HG02759 (cell line): ENCODE measurements around the gene BICD1.

Experiments used
- ATAC-seq: cut with Tn5 transposase; IDR thresholded peaks from one replicate; pipeline ENCODE4 v1.9.1; 2021; ENCODE audit warnings: mild to moderate bottlenecking, moderate library complexity; ENCODE audit not compliant: unreplicated experiment

BICD1 gene

GRCh38 chr12:32398181-32398580, 291.5 kb downstream of the BICD1 start:
- no peak for ATAC-seq

DNA sequence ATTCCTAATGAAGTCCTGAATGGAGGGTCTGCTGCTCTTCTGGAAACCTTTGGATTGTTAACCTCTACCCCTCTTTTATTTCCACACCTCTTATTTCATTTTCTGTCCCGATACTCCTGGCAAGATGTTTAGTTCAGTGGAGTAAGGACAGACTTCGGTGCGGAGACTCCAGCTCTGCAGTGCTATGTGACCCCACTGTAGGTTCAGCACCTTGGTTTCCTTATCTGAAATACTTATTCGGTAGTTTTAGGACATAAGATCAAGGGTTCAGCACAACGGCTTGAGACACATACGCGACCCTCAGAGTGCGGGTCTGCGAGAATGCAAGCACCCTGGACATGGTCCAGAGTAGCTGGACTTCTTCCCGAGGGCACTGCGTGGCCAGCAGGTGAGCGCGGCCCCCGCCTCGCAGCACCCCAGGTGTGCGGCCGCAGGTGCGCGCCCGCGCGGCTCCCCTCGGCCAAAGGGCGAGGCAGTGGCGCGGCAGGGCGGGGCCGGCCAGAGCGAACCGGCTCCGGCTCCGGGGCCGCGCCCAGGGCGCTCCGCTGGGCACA, 292.2 kb downstream of the BICD1 start:
- no peak for ATAC-seq

DNA sequence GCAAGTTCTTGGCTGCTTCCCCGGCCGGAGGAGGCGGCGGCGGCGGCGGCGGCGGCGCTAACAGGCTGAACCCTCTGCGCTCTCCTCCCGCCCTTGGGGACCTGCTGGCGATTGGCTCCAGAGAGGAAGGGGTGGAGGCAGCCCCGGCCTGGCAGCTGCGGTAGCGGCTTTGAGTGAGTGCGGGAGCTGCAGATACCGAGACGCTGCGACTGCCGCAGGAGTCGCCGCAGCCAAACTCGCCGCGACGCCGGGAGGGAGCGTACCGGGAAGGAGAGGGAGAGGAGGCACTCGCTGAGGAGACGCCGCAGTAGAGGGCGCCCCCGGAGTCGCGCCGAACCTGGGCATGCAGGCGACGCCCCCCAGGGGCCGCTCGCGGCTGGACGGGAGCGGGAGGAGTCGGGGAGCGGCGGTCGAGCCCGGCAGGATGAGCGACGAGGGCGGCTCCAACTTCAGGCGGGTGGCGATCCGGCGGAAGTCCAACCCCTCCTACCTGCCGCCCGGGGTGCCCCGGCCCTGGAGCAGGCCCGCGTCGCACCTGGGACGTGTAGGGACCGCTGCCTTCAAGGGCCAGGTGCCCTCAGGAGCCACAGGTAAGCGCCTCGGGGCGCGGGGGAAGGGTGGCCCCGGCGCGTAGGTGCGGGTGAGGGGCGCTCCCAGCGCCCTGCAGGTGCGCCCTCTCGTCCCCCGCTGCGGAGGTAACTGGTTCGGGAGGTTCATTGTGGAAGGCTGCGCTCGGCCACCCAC, 292.9 kb downstream of the BICD1 start, which contains the start of gene FGD4:
TSS of gene FGD4 (plus strand) at position 189 of the 744 bp plus-strand sequence.
- ATAC-seq, result peak; percentile 92

DNA sequence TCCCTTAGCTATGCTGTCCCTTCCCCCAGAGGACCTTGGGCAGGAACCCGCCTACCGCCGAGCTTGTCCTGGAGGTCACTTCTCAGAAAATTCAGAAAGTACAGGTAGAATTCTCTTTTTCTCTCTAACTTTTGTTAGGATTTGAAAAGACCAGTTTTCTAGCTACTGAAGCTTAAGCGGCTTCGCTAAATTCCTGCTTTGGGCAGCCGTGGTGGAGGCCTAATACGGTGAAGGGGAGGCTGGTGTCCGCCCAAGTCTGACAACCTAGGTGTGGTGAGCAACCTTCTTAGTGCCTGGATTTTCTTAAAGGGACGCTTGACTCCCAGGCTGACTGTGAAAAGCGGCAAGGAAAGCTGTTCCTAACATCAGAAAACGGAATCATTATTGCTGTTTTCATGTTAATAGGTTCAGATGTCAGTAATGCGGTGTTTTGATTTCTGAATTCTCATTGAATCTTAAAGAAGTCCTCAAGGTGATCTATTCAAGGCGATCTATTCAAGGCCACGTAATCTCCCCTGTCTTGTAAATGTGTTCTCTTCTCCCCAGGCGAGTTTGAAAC, 293.5 kb downstream of the BICD1 start:
- no peak for ATAC-seq

- ATAC-seq, result no peak
These were observed 294.2 kb downstream of the BICD1 start for GRCh38 chr12:32400866-32401265.

- no peak for ATAC-seq
These were observed 295.5 kb downstream of the BICD1 start for GRCh38 chr12:32402170-32402569.

- no peak for ATAC-seq
These were observed 296.3 kb downstream of the BICD1 start for GRCh38 chr12:32402946-32403345.

- ATAC-seq, result no peak
These were observed 301.1 kb downstream of the BICD1 start for GRCh38 chr12:32407795-32408194.

- ATAC-seq, result no peak
These were observed 306.8 kb downstream of the BICD1 start for GRCh38 chr12:32413412-32413811.

DNA sequence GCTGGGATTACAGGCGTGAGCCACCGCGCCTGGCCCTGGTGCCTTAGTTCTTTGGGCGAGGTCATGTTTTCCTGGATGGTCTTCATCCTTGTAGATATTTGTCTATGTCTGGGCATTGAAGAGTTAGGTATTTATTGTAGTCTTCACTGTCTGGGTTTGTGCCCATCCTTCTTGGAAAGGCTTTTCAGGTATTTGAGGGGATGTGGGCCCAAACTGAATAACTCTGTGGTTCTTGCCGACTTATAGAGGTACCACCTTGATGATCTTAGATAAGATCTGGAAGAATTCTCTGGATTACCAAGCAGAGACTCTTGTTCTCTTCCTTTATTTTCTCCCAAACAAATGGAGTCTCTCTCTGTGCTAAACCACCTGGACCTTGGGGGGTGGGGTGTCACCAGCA, 311.6 kb downstream of the BICD1 start:
- no peak for ATAC-seq

GRCh38 chr12:32418903-32419519, 312.4 kb downstream of the BICD1 start:
- no peak for ATAC-seq

- ATAC-seq, result peak; percentile 71
These were observed 312.9 kb downstream of the BICD1 start for GRCh38 chr12:32419520-32419960.

DNA sequence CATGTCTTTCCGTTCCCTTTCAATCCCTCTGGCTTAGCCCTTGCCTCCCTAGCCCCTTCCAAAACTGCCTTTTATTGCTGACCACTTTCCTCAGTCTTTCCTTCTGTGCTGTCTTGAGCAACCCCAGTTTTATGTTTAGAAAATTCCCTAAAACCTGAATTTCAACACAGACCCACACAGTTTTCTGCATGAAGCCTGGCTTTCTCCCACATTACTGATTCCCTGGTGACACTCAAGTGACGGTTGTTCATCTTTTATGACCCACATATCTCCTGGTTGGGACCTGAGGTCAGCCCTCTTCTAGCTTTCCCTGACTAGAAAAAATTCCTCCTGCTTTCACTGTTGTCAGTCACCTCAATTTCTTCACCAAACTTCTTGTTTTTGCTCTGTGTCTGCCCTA, 313.7 kb downstream of the BICD1 start:
- no peak for ATAC-seq

DNA sequence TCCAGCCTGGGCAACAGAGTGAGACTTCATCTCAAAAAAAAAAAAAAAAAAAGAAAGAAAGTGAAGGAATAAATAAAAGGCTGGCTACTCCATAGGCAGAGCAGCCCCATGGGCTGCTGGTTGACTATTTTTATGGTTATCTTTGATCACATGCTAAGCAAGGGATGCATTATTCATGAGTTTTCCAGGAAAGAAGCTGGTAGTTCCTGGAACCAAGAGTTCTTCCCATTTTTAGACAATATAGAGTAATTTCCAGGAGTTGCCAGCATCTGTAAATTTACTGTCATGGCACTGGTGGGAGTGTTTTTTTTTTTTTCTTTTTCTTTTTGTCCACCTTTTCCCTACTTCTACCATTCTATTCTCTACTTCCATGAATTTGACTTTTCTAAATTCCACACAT, 316.9 kb downstream of the BICD1 start:
- no peak for ATAC-seq

- ATAC-seq, result no peak
These were observed 324.4 kb downstream of the BICD1 start for GRCh38 chr12:32431025-32431424.
